HG02973 (cell line): ENCODE measurements around the gene REV1.
A peak's percentile ranks its signal among the peaks of the same experiment; 100 is the strongest.
"Not testable (repeated sequence)": the region's sequence is repeated elsewhere in the genome, so short reads cannot be mapped to it uniquely, and the experiment has no call there.

Source experiments
- ATAC-seq: cut with Tn5 transposase; IDR thresholded peaks from one replicate; pipeline ENCODE4 v1.9.1; 2021; ENCODE audit warnings: moderate library complexity; ENCODE audit not compliant: unreplicated experiment

Gene REV1

GRCh38 chr2:99489761-99490622, at the start of gene REV1:
Gene REV1, minus strand, starts transcription at chr2:99490017. Its CDS starts 25,042 bp downstream, at chr2:99464975.
- peak; percentile 75 for ATAC-seq

- no peak for ATAC-seq
Observed at GRCh38 chr2:99537910-99538485, 48.2 kb upstream of the REV1 start.

GRCh38 chr2:99524056-99524455, 34.2 kb upstream of the REV1 start:
- ATAC-seq = no peak

DNA sequence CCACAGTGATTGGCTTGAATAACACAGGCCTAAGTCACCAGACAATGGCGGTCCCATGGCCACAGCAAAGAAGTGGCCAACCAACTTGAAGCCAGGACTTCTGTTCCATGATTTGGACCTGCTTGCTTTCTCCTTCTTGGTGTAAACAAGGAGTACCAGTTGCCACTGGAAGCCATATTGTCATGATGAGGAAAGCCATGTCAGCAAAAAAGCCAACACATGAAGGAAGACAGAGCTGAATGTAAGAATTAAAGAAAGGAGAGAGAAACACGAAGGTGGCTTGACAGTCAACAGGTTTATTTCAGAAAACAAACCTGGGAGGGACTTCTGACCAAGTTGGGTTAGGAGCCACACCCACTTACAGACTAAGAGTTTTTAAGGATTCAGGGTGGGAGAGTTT, 32.3 kb upstream of the REV1 start:
- ATAC-seq = no peak

DNA sequence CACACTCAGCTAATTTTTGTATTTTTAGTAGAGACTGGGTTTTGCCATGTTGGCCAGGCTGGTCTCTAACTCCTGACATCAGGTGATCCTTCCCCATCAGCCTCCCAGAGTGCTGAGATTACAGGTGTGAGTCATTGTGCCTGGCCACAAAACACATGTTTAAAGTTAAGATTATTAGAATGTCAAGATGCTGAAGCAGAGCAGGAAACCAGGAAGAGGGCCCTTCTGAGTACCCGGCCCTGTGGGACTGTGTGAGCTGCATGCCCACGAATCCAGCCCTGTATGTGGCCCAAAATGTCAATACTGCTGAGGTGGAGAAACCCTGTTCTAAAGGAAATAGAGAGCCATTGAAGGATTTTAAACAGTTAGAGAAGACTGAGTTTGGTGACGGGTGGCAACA, 31.0 kb upstream of the REV1 start:
- ATAC-seq = no peak

- ATAC-seq = no peak
Observed at GRCh38 chr2:99520195-99520594, 30.4 kb upstream of the REV1 start.

GRCh38 chr2:99514357-99514756, 24.5 kb upstream of the REV1 start:
- ATAC-seq = no peak

GRCh38 chr2:99512181-99512591, 22.4 kb upstream of the REV1 start:
- no peak for ATAC-seq

GRCh38 chr2:99509387-99509786, 19.6 kb upstream of the REV1 start:
- ATAC-seq = no peak

- no peak for ATAC-seq
Observed at GRCh38 chr2:99507937-99508818, 18.4 kb upstream of the REV1 start.

DNA sequence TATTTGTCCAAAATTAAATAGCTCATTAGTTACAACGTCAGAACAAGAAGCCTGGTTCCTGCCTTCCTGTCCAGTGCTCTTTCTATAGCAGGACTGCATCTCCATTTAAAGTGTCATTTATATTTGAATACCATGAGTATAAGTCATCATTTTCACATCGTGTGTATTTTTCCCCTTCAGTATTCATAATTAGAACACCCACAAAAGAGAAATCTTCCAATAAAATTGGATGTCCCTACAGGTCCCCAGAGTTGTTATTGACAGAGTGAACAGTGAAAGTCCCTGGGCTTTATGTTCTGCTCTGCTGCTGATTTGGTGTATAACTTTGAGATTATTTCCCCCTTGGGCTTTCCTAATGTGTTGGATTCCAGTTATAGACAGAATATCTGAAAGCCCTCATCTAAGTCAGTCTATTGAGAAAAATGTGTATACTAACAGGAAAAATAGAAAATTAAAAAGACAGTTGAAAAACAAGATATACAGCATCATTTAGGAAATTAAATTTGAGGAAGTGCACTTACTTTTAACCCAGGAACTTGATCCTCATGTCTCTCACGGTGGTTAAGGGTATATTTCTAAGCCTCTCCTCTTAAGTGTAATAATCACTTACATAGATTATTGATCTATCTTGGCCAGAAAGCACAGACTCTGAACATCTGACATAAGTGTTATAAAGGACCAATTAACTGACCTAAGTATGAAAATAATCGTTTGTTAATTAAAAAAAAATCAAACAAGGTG, 15.2 kb upstream of the REV1 start:
- no peak for ATAC-seq

DNA sequence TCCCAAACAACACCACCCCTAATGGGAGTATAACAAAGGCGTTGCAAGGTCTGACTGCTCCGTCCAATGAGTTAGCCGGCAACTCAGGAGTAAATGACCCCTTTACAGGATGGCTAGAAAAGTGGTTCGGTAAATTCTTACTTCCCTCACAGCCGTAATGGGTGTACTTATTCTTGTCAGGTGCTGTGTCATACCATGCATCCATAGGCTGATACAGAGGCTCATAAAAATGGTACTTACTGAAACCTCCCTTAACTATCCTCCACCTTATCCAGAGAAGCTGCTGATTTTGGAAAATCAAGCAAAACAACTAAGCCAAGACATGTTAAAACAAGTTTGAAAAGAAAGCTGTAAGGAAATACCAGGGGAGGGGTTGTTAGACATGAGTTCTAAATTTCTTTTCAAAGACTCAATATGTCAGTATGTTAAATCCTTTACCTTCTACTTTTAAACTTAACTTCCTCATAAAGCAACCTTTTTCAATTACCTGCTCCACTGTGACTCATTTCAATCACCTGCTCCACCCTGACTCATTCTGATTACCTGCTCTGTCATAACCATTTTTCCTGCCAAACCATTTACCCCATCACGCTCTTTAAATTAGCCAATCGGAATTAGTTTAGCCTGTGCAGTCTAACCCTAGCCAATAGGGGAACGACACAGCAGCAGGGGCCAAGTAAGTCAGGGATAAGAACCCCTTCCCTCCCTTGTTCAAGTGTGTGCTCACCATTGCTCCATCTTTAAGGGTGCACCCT, 14.0 kb upstream of the REV1 start:
- not testable (repeated sequence) for ATAC-seq

DNA sequence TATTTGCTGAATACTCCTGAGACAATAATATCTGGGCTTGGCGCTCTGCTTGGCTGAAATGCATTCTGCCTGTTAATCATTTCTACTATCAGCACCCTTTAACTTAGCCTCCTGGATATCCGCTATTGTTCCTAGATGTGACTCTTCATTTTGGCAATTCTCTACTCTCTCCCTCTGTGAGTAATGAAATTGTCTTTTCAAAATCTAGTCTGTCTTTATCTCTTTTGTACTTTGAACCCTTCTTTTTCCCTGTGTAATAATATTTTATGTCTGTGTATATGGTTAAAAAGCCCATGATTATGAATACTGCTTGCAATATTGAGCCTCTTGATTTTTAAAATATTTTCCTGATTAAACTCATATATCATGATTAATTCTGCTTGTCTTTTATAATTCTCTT, 6.2 kb upstream of the REV1 start:
- ATAC-seq = no peak

DNA sequence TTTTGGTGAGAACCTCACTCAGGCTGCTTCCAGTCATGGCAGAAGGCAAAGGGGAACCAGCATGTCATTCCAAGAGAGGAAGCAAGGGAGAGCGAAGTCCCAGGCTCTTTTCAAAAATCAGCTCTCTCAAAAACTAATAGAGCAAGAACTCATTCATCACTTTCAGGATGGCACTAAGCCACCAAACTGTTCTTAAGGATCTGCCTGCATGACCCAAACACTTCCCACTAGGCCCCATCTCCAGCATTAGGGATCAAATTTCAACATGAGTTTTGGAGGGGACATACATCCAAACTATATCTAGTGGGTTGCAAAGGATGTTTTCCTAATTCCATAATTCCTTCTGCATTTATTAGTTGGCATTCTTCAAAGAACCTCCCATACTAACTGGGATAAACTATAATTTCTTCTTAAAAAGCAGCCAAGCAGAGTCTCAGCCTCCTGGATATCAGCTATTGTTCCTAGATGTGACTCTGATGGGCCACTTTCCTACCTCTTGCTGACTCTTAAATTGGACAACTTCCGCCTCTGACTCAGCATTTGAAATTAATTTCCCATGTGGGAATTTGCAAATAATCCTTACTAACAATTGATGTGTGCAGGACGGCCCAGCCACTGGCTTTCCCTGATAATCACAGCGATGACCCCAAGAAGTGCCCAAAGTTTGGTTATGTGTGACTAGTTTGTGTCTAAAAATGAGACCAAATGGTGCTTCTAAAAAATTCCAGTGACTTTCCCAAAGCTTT, 5.5 kb upstream of the REV1 start:
- no peak for ATAC-seq

- no peak for ATAC-seq
Observed at GRCh38 chr2:99492721-99493120, 2.9 kb upstream of the REV1 start.

DNA sequence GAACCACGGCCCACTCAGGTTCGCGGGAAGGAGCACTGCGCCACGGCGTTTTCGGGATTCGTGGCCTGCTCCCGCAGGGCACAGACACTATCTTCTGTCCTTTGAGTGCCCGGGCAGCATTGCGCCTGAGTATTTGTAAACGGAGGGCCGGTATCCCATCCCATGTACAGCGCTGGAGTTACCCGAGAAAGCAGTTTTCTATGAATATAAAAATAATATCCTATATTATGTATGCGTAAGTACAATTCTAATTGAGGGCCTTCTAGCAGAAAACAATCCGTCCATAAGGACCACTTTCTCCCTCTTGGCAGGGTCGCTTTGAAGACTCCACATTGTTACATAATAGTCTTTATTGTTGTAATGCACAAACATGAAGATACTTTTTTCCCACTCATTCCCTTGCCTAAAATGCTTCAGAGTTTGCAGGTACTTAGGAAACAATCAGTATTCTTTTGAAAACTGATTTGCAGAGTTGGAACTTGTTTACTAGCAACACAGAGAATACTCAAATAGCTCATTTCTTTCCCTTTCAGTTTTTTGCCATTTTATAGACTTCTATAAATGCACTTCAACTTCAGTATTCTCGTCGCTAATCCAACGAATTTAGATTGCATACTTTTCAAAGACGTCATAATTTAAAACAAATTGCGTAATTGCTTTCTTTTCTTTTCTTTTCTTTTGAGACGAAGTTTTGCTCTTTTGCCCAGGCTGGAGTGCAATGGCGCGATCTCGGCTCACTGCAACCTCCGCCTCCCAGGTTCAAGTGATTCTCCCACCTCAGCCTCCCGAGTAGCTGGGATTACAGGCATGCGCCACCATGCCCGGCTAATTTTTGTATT, 1.0 kb upstream of the REV1 start:
- ATAC-seq = no peak

DNA sequence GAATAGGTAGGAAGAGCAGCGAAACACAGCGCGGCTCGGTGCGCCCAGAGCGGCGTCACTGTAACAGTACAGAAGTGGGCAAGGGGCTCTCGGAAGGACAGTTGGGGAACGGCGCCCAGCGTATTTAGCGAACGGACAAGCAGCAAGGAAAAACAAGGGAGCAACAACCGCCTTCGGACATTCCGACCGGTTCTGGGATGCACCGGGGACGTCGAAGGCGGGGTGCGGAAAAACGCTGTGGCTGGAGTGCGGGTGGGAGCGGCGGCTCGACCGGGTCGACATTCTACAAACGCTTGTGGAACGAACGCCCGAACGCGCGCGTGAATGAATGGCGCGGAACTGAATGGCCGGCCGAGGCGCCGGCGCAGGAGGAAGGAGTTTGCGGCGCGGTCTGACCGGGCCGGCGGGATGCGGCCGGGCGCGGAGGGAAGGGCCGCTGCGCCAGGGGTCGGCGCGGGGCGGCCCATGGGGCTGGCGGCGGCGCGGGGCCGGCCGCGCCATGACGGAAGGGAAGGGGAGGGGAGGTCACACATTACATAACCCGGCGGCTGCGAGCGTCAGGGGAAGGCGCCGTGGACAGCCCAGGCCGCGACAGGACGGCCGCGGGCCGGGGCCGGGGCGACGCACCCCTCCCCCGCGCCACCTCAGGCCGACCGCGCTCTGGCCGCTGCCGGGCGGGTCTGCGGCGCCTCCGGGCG, 605 bp downstream of the REV1 start:
- peak; percentile 31 for ATAC-seq

- ATAC-seq = no peak
Observed at GRCh38 chr2:99488539-99489062, 1.2 kb downstream of the REV1 start.
